IMR-90 (cell line): Measurements from ENCODE around the gene SYNE1. TPM values are rescaled to one million over a fixed set of nuclear protein-coding genes. Genes with fewer than 3 reads are reported as not detected.

Experiments used
- ATAC-seq: fragments of 200-7000 bp; cut with Tn5 transposase; 2 replicates; pipeline ENCODE4 v1.9.1; 2020; ENCODE audit warnings: low read depth, mild to moderate bottlenecking, moderate library complexity
- BruUV-seq: library from RNA; stranded (reverse); fragments of 400-500 nt; replicated peaks from 2 replicates; lab custom pipeline; 2021; lab: Mats Ljungman, UMichigan
- CTCF ChIA-PET: fragments of 300-600 bp; formaldehyde crosslinking; extraction: SDS; loops from one replicate; lab custom pipeline; 2021; ENCODE audit warnings: antibody characterized with exemption; lab: Yijun Ruan, JAX
- POLR2A ChIA-PET: fragments of 300-600 bp; sonication (Branson Sonifier 250); formaldehyde crosslinking; loops from one replicate; lab custom pipeline; 2022; ENCODE audit warnings: antibody characterized with exemption; ENCODE audit not compliant: unreplicated experiment; lab: Charles Lee
- DNase-seq: peaks from one replicate; pipeline ENCODE4 v3.0.0; 2013
- H2AFZ ChIP-seq: replicated peaks from 2 replicates; pipeline ENCODE3; 2013; ENCODE audit warnings: low read length, mild to moderate bottlenecking; ENCODE audit not compliant: poor library complexity
- H2AK5ac ChIP-seq: 2 replicates; pipeline ENCODE4 v1.6.1; 2013; ENCODE audit warnings: low read depth, low read length, inconsistent platforms
- H2AK9ac ChIP-seq: replicated peaks from 2 replicates; pipeline ENCODE3; 2013; ENCODE audit warnings: mild to moderate bottlenecking, low read depth, low read length, moderate library complexity; ENCODE audit not compliant: poor library complexity
- H2BK120ac ChIP-seq: 2 replicates; pipeline ENCODE4 v1.6.1; 2013; ENCODE audit warnings: low read depth, low read length, inconsistent platforms
- H2BK15ac ChIP-seq: 3 replicates; pipeline ENCODE4 v1.6.1; 2013; ENCODE audit warnings: low read depth, low read length, inconsistent platforms
- H2BK20ac ChIP-seq: 2 replicates; pipeline ENCODE4 v1.6.1; 2013; ENCODE audit warnings: low read depth, mild to moderate bottlenecking, inconsistent platforms, low read length, moderate library complexity
- H2BK5ac ChIP-seq: 2 replicates; pipeline ENCODE4 v1.6.1; 2013; ENCODE audit warnings: mild to moderate bottlenecking, low read depth, low read length, inconsistent platforms; ENCODE audit not compliant: poor library complexity, severe bottlenecking
- H3K14ac ChIP-seq: replicated peaks from 2 replicates; pipeline ENCODE4 v1.6.1; 2013; ENCODE audit warnings: low read depth, low read length, inconsistent platforms
- H3K18ac ChIP-seq: 2 replicates; pipeline ENCODE4 v1.6.1; 2013; ENCODE audit warnings: low read depth, low read length, control low read depth
- H3K23ac ChIP-seq: 2 replicates; pipeline ENCODE4 v1.6.1; 2013; ENCODE audit warnings: low read depth, low read length, inconsistent platforms
- H3K27ac ChIP-seq: 2 replicates; pipeline ENCODE4 v1.5.1; 2013; ENCODE audit warnings: mild to moderate bottlenecking, control low read depth, low read length; ENCODE audit not compliant: insufficient read depth
- H3K27me3 ChIP-seq: 2 replicates; pipeline ENCODE4 v1.6.1; 2013; ENCODE audit warnings: low read length; ENCODE audit not compliant: control insufficient read depth, insufficient read depth
- H3K36me3 ChIP-seq: 2 replicates; pipeline ENCODE4 v1.6.1; 2013; ENCODE audit warnings: low read length, mixed read lengths; ENCODE audit not compliant: control insufficient read depth, insufficient read depth
- H3K4ac ChIP-seq: 2 replicates; pipeline ENCODE4 v1.6.1; 2013; ENCODE audit warnings: low read depth, low read length, inconsistent platforms
- H3K4me1 ChIP-seq: 2 replicates; pipeline ENCODE4 v1.6.1; 2013; ENCODE audit warnings: low read length, mixed read lengths; ENCODE audit not compliant: control insufficient read depth, insufficient read depth
- H3K4me2 ChIP-seq: 2 replicates; pipeline ENCODE4 v1.6.1; 2013; ENCODE audit warnings: low read depth, mild to moderate bottlenecking, control low read depth, low read length, moderate library complexity
- H3K4me3 ChIP-seq: 2 replicates; pipeline ENCODE4 v1.5.1; 2013; ENCODE audit warnings: low read depth, mild to moderate bottlenecking, control low read depth, low read length, moderate library complexity; ENCODE audit not compliant: insufficient read depth
- H3K56ac ChIP-seq: 2 replicates; pipeline ENCODE4 v1.6.1; 2013; ENCODE audit warnings: low read length, inconsistent platforms; ENCODE audit not compliant: insufficient read depth; ENCODE audit errors: extremely low read depth
- H3K79me1 ChIP-seq, 2 experiments: 2 replicates each; pipeline ENCODE4 v1.6.1; 2013; ENCODE audit warnings: low read length in 2 of 2, inconsistent platforms in 1 of 2, low read depth in 1 of 2
- H3K9ac ChIP-seq: 2 replicates; pipeline ENCODE4 v1.6.1; 2013; ENCODE audit warnings: low read depth, low read length, control low read depth
- H3K9me1 ChIP-seq: 2 replicates; pipeline ENCODE4 v1.6.1; 2013; ENCODE audit warnings: low read length, inconsistent platforms; ENCODE audit not compliant: insufficient read depth
- H3K9me3 ChIP-seq: 2 replicates; pipeline ENCODE4 v1.6.1; 2013; ENCODE audit warnings: low read length; ENCODE audit not compliant: control insufficient read depth, insufficient read depth
- H4K20me1 ChIP-seq: 2 replicates; pipeline ENCODE4 v1.6.1; 2013; ENCODE audit warnings: low read length, inconsistent platforms; ENCODE audit not compliant: insufficient read depth
- H4K5ac ChIP-seq: 2 replicates; pipeline ENCODE4 v1.6.1; 2013; ENCODE audit warnings: mild to moderate bottlenecking, low read depth, low read length, control low read depth
- H4K8ac ChIP-seq, 2 experiments: 2 replicates each; pipeline ENCODE4 v1.6.1; 2013; ENCODE audit warnings: low read depth in 2 of 2, low read length in 2 of 2, control low read depth in 1 of 2, inconsistent platforms in 1 of 2
- H4K91ac ChIP-seq: 2 replicates; pipeline ENCODE4 v1.6.1; 2013; ENCODE audit warnings: low read depth, low read length, inconsistent platforms; ENCODE audit not compliant: insufficient read depth
- BHLHE40 ChIP-seq: fragments of 150-350 bp; IDR thresholded peaks from 2 replicates; pipeline ENCODE4 v1.6.1; 2016; ENCODE audit warnings: mild to moderate bottlenecking, low read depth, low read length
- MAFK ChIP-seq: IDR thresholded peaks from 2 replicates; pipeline ENCODE4 v1.6.1; 2012; ENCODE audit warnings: low read depth, low read length, improper control_type of control experiment
- dilution Hi-C: fragments of 300-500 bp; cut with HindIII; formaldehyde crosslinking; loops from one replicate; pipeline ENCODE4 v1.14.3; 2018; ENCODE audit warnings: low sequenced_read_pairs; ENCODE audit not compliant: unreplicated experiment
- in situ Hi-C: fragments of 300-500 bp; cut with MboI; formaldehyde crosslinking; loops from 3 replicates; pipeline ENCODE4 v1.14.3; 2019; ENCODE audit warnings: low sequenced_read_pairs, inconsistent platforms, mixed read lengths
- intact Hi-C: fragments of 100-400 bp; cut with micrococcal nuclease; formaldehyde crosslinking; loops from 2 replicates; pipeline ENCODE4 v1.10.0; 2022
- polyA plus RNA-seq, 3 experiments: library from polyadenylated mRNA; depleted of rRNA; stranded (reverse); fragments of >200 nt; gene quantifications; 2 replicates each; pipeline ENCODE4 v1.2.3, GENCODE V29; 2012; ENCODE audit warnings: low replicate concordance in 1 of 3
- total RNA-seq: library from RNA; depleted of rRNA; stranded (reverse); fragments of >200 nt; gene quantifications from 2 replicates; pipeline ENCODE4 v1.2.3, GENCODE V29; 2012

The SYNE1 gene
- total and polyA plus RNA-seq, 2 of the 4 experiments (the other 2 are of a cell fraction): 34.1 to 159 TPM

- H2AK9ac ChIP-seq: no peak overlapping the region
- no peak overlapping the region for H2AK5ac ChIP-seq
- no peaks in the 10 kb centered on the region for H3K9me1 ChIP-seq
- H2AFZ ChIP-seq: no peak overlapping the region
- H3K4me3 ChIP-seq: no peak overlapping the region
- no peak overlapping the region for H2BK15ac ChIP-seq
- H2BK120ac ChIP-seq: no peak overlapping the region
- H3K27me3 ChIP-seq: no peaks in the 10 kb centered on the region
- in situ Hi-C loops (no loop called here), intact Hi-C loops (no loop called here), dilution Hi-C loops (no loop called here)
- H3K9me3 ChIP-seq: no peaks in the 10 kb centered on the region
- H4K91ac ChIP-seq: no peak overlapping the region
- peaks cover 3% of the 10 kb centered on the region; the same call in 1 of the 2 replicates for H3K4me1 ChIP-seq
- no peak overlapping the region for H2BK5ac ChIP-seq
- no peak overlapping the region for H3K4me2 ChIP-seq
- H3K18ac ChIP-seq: no peak overlapping the region
- no peak overlapping the region for H3K27ac ChIP-seq
- DNase-seq (no peak), ATAC-seq (no peak)
- H2BK20ac ChIP-seq: no peak overlapping the region
- CTCF ChIA-PET: no interaction called here
- no peaks in the 10 kb centered on the region for H4K20me1 ChIP-seq
- no peak overlapping the region for H3K14ac ChIP-seq
- no peak overlapping the region for H3K9ac ChIP-seq
- no peak overlapping the region for H3K4ac ChIP-seq
- no peak overlapping the region for H3K23ac ChIP-seq
- H3K36me3 ChIP-seq: no peaks in the 10 kb centered on the region
- no TSS peak for BruUV-seq
- POLR2A ChIA-PET: no interaction called here
- no peak overlapping the region for H3K56ac ChIP-seq
- no peak overlapping the region for H4K5ac ChIP-seq
- H4K8ac ChIP-seq: no peak overlapping the region
- TF ChIP-seq BHLHE40 (no peak), MAFK (peak; percentile 48; the same call in 1 of the 2 replicates)
- H3K79me1 ChIP-seq: peaks cover 7 to 21% of the 10 kb centered on the region in 2 experiments; a peak in 3 of 4 replicates
Measured at GRCh38 chr6:152603911-152604310, 33.3 kb downstream of the SYNE1 start.
